GM19035 (cell line): ENCODE results near the gene UNC5C.
A peak's percentile ranks its signal among the peaks of the same experiment; 100 is the strongest.

Experiments
- ATAC-seq: cut with Tn5 transposase; IDR thresholded peaks from one replicate; pipeline ENCODE4 v1.9.1; 2021; ENCODE audit not compliant: unreplicated experiment

UNC5C gene

DNA sequence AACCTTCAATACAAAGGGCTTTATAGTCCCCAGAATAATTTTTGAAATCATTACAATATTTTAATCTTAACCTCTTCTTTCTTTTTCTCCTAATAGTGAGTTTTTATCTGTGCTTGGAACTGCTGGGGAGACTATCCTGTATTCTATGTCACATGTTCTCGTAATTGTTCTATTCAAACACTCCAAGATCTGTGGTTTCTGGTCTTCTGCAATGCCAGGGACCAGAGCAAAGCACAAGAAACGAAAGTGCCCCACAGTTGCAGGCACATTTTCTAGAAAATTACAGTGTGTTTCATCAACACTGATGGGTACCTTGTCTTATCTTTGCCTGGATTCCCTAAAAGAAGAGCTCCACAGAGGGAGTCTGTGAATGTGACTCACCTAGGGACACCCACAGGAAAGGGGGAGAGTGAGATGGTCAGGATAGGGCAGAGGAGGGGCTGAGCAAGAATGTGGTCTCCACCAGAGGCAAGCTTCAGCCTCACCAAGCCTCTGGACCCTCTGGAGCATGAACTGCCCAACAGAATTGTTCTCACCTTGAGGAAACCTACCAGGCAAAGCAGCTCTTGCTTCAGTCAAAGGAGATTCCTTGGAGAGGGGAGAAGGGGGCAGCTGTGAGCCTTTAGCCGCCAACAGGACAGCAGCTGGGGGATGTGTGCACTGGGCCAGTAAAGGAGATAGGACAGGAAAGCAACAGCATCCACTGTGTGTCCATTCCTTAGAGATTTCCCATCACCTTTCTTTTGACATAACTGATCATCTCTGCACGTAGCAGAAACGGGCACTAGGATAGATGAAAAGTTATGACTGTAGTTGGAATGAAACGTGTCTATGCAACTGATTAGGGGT lies 25.9 kb downstream of the UNC5C start:
- no peak for ATAC-seq

DNA sequence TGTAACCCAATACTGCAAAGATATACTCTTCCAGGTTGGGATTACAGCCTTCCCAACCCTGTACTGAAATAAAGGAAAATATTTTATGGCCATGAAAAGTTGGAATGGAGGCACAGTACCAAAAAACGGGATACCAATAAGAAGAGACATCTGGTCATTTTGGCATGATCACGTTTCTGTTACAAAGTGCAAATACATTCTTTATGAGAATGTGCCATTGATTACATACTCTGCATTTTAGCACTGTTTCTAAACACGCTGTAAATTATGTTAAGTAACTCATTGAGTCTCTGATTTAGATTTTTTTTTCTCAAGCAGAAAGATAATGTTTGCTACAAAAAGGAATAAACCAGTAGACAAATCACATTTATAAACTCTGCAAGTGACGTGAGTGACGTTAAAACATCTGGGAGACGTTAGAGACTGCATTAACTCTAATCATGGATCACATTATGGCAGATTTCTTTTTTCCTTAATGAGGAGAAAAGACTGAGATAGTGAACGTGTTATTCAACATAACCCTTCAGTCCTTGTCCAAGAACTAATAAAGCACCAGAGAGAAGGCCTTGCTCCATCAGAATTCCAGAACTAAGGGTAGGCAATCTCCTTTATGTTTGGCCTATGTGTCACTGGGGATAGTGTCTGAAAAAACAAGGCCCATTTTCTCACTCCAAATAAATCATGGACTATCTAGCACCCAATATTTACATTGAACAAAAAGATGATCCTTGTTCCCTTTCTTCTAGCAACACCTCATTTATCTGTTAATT lies 31.0 kb downstream of the UNC5C start:
- no peak for ATAC-seq

DNA sequence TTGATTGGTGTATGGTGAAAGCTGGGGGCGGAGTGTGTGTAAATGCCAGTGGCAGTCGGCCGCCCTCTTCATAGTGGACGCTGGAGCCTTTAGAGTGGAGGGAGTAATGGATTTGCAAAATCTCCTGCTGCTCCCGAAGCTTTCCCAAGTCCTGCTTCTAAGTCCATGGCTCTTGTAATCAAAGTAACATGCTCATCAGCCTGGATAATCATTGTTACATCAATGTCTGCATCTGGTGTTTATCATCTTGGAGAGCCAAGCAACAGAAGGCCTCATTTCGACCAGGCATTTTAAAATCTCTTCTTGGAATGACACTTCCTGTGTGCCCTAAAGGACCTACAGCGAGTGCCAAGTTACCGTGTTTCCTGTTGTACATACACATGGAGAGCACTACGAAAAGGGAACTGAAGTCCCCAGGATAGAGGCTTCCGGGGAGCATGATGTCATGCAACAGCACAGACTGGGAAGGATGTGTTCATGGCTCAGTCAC lies 32.2 kb downstream of the UNC5C start:
- ATAC-seq: no peak

DNA sequence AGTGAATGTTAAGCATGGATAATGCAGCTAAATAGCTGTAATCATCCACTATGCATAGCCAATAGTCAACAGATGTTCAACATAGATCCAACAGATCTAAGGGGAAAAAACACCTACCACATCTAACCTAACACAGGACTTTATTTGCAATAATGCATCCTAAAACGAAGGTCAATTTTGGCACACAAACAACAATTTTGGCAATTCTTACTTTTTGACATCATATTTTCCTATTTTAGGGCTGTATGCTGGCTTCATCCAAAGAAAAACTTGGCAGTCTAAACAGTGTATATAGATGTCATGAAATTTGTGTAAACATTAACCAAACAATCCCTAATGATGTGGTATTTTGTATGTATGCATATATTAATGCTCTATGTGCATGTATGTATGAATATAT lies 33.2 kb downstream of the UNC5C start:
- no peak for ATAC-seq

DNA sequence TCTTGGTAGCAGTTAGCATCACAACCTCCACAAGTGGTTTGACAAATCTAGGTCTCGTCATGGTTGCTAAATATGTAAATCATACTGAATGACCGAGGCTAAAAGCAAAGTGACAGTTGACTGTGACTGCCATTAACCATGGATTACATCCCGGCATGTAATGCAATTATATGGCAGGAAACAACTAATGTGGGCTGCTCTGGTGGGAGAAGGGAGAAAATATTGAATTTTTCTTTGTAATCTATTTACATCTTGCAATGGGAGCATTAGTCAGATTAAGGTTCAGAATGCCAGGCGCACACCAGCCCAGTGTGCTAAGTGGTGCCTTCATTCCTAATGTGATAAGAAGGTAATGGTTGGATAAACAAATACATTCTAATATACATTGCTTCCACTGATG lies 35.8 kb downstream of the UNC5C start:
- no peak for ATAC-seq

DNA sequence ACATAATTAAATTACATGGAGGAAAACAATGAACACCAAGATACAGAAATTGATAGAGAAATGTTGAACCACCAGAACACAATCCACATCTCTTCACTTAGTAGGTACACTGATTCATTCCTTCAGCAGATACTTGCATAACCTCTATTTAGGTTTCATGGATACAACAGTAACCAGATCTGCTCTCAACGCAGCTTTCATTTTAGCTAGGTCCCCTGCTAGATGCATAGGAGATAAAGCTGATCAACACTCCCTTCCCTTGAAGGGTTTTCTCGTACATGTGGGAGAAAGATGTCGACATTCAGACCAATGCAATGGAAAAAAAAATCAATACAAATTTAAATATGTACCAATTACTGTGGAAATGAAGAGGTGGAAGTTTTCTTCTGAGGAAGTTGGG lies 37.3 kb downstream of the UNC5C start:
- no peak for ATAC-seq

DNA sequence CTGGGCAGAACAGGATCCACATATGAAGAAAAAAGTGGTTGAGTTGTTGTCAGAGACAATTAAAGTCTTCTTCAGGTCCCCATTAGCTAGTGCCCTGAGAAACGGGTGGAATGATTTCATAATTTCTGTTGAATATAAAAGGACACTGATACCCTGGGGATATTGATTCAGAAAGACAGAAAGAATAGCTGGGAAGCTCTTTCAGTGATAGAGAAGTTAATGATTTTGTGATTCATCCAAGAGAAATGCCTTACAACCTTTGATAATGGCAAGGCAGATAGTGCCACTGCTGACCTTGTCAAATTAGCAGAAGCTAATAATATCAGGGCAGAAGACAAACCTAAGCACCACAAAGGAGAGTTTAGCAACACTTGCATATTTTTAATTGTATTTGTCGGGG lies 37.9 kb downstream of the UNC5C start:
- ATAC-seq: no peak

DNA sequence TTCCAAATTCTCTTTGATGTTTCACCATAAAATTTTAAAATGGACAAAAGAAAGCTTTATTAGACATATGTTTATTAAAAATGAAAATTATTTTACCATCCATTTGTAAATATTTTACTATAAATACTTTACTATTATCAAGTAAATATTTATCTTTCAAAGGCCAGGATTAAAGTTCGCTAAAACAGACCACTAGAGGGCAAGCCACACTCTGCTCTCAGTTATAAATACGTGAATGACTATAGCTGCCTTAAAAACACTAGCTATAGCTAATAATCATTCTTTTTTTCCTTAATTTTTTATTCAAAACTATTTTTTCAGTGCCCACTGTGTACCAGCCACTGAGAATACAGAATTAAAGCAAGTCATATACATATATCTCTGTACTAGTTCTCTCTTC lies 38.6 kb downstream of the UNC5C start:
- ATAC-seq: peak; percentile 71

DNA sequence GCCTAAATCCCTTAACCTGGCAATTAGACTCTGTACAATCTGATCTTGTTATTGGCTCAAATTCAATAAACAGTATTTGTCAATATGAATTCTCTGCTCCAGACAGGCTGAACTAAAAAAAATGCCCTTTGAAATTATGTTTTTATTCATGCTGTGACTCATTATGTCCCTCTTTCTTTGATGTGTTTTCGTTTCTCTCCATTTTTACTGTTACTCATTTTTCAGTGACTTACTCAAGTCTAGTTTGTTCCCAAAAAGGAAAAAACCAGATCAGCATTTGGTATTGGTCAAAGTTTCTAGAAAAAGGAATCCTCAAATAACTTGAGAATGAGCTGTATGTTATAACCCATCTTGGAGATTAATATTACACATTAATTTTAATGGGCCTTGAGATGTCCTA lies 40.4 kb downstream of the UNC5C start:
- no peak for ATAC-seq

DNA sequence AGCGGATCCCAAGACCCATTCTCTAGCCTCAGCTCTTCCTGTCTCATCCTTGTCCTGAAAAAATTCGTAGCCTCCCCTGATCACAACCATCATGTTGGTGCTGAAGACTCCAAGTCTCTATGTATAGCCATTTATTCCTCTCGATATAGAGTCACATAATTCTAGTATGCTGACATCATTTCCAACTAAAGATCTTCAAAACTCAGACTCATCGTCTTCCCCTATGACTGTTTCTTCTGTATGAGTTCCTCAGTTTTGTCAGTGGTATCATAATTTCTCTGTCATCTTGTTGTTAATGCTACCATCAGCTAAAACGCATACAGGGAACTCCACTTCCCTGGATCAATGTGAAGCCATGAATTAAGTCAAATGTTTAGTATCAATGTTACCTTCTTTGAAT lies 41.2 kb downstream of the UNC5C start:
- ATAC-seq: no peak

DNA sequence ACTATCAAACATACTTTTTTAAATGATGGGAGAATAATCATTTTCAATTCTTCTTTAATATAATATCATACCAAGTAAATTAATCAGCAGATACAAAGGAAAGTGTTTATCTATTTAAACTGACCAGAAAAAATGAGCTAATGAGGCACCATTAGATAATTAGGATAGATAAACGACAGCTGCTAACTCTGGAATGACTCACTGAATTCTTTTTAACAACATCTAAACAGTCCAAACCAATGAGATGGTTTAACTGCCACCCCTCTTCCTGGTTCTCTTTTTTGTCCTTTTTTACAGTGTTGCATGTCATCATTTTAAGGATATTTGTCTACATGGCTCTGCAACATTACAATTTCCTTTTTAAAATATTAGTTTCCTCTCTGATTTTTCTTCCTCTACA lies 41.6 kb downstream of the UNC5C start:
- no peak for ATAC-seq

DNA sequence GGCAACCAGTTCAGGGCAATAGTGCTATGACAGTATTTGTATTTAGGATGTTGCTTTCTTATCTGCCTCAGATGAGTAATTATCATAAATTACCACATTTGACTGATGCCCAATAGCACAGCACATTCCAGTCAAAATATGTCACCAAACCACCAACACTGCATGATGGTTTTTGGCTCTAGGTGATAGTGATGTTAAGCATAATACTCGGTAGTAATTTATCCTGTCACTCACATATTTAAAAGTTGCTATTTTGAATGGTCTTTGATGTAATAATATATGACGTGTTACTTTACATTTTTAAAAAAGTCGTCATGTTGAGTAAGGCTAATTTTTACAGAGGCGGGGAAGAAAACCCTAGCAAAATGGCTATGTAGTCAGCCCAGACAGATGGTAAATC lies 42.5 kb downstream of the UNC5C start:
- ATAC-seq: no peak

DNA sequence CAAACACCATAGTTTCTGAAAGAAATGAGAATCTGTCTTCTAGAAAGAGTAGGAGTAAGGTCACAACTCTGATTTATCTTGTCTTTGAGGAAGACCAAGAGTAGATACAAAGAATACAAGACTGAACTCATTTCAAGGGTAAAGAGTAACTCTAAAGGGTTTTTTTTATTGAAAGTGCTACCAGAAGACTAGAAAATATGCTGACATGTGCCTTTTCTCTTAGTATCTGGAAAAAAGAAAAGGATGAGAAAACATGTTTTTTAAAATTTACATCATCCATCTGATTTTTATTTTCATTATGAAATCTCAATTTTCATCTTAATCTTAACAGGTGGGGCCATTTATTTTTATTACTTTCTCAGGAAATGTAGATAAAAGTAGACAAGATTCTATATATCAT lies 43.0 kb downstream of the UNC5C start:
- ATAC-seq: no peak

DNA sequence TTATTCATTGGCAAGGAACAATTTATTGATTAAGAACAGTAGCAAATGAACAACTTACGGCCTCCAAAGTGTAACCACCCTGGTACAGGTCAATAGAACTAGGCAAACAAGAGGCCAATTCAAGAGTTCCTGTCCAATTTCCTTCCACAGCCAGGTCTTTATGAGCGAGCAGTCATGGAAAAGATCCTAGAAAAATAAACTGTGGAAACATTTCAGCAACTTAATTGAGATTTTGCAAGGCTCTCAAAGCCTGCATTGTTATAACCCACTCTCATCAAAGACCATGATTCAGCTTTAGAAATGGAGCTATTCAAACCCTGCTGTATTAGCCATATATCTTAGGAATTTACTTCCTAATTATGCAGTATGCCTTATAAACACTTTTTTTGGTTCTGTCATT lies 43.6 kb downstream of the UNC5C start:
- ATAC-seq: no peak

DNA sequence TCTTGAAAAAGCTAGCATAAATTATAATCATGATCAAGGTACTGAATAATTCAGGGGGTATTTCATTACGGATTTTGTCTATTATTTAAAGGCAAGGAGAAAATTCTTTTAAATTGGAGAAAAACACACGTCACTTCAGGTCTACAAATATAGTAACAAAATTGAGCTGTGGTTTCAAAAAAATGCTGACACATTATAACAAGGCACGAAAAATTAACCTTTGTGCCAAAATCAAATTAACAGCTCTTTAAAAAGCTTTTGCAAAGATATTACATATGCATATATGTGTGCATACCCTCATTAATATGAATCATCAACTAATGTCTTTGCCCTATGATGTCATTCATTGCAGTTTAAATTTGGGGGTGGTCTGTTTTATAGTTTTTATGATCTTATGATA lies 44.3 kb downstream of the UNC5C start:
- no peak for ATAC-seq

DNA sequence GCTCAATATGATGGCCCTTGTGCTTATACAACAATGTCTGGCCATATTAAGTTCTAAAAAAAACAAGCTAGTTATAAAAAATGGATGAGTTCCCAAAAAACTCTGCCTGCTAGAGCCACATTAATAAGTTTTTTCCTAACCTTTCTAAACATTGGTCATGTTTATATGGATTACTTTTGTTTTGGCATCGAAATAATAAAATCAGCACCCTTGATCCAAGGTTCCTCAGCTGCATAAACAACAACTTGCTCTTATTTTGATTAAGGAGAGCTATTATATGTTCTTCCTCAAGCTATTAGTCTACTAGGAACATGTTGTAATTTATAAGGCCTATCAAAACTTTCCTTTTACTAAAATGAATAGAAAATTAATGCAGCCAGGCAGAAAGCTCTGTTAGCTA lies 48.4 kb downstream of the UNC5C start:
- ATAC-seq: no peak

DNA sequence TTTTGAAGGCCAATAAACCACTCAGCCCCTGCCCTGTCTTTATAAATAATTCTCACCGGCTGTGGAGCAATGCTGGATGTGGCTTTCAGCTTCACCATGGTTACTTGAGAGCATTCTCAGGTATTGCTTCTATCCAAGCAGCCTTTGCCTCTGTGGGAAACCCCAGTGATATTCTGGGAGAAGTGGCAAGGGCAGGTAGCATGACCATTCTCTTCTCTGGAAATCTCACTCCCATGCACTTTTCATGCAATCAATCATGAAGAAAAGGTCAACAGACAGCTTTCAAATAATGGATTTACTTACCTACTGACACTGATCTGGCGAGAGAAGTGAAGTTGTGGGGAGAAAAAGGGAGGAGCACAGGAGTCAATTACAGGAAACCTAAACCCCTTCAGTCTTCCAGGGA lies 49.5 kb downstream of the UNC5C start:
- ATAC-seq: no peak

DNA sequence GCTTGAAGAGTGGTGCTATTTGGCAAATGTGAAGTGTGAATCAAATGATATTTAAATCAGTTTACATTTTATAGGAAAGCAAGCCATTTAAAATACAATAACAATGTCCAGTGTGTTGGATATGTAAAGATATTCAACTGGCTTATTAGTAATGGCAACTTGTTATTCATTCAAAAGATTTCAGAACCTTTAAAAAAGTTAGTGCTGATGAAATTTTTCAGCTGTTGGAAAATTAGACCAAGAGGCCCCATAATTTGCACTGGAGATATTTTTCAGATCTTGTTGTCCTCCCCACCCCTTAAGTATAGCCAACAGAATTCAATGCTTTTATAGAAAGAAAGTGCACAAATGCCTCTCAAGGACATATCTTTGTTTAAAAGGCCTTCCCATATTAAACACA lies 54.6 kb downstream of the UNC5C start:
- no peak for ATAC-seq

DNA sequence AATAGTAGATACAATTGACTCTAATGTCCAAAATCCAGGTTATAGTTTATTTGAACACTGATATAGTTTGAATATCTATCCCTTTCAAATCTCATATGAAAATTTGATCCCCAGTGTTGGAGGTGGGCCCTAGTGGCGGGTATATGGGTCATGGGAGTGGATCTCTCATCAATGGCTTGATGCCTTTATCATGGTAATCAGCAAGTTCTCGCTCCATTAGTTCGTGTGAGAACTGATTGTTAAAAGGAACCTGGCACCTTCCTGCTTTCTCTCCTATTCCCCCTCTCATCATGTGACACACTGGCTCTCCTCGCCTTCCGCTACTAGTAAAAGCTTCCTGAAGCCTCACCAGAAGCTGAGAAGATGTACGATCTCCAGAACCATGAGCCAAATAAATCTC lies 70.1 kb downstream of the UNC5C start:
- ATAC-seq: no peak

DNA sequence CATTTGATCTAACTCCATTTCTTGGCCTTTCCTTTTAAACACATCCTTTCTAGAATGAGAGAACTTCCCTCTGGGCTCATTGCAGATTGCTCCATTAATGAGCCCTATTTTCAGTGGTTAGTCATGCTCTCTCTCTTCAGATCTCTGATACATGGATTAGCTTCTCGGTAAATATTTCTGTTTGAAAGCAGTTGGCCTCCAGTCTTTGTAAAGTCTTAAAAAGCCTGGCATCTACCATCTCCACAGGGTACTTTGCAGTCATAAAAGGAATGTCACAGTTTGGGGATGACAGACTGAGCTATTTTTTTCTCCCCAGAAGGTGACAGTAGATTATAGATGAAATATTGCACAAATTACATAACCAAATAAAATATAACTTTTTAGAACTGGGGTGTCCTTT lies 72.7 kb downstream of the UNC5C start:
- ATAC-seq: no peak

DNA sequence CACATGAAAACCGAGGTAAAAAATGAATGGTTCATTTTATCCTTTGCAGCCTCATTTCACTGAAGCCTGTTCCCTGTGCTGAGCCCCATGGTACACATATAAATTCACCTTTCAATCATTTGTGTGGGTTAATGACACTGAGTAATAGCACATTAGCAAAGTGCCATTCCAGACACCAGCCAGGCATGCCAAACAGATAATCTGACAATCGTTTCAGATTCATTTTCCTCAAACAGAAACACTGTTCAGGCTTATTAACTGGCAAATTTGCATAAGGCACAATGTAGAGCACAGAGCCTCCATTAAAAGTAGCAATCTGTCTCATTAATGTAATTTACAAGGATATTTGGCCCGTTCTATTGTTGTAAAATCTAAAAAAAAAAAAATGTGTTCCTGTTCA lies 76.2 kb downstream of the UNC5C start:
- no peak for ATAC-seq

DNA sequence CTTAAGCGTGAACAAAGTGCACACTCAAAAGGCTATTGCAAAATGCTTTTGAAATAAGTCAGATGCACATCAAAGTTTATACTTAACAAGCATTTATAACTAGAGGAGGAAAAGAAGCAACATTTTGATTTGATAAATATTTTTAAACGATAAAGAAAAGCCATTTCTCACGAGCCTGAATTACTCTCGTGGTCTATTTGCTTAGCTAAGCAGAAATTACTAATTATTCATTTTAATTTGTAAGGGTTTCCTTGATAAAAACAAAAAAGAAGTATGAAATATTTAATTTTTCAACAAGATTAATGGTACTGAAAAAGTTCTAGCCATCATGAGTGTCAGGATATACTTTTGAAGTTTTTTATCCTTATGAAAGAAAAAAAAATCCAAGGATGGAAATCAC lies 78.2 kb downstream of the UNC5C start:
- no peak for ATAC-seq
